Loucy (cell line): Measurements from ENCODE around the gene KRTAP4-11.
"Not testable (repeated sequence)": the region's sequence is repeated elsewhere in the genome, so short reads cannot be mapped to it uniquely, and the experiment has no call there.

ENCODE experiments used
- EZH2phosphoT487 ChIP-seq: fragments of 200-600 bp; IDR thresholded peaks from 2 replicates; pipeline ENCODE4 v1.6.1; 2018; ENCODE audit warnings: antibody characterized with exemption, mild to moderate bottlenecking, moderate library complexity, borderline replicate concordance
- TF ChIP-seq, protein P1 (sequence below): fragments of 200-600 bp; sonication (generic); conservative IDR thresholded peaks from 2 replicates; pipeline ENCODE4 v1.5.1; 2014; ENCODE audit warnings: mild to moderate bottlenecking, antibody characterized with exemption, low read length

DNA sequence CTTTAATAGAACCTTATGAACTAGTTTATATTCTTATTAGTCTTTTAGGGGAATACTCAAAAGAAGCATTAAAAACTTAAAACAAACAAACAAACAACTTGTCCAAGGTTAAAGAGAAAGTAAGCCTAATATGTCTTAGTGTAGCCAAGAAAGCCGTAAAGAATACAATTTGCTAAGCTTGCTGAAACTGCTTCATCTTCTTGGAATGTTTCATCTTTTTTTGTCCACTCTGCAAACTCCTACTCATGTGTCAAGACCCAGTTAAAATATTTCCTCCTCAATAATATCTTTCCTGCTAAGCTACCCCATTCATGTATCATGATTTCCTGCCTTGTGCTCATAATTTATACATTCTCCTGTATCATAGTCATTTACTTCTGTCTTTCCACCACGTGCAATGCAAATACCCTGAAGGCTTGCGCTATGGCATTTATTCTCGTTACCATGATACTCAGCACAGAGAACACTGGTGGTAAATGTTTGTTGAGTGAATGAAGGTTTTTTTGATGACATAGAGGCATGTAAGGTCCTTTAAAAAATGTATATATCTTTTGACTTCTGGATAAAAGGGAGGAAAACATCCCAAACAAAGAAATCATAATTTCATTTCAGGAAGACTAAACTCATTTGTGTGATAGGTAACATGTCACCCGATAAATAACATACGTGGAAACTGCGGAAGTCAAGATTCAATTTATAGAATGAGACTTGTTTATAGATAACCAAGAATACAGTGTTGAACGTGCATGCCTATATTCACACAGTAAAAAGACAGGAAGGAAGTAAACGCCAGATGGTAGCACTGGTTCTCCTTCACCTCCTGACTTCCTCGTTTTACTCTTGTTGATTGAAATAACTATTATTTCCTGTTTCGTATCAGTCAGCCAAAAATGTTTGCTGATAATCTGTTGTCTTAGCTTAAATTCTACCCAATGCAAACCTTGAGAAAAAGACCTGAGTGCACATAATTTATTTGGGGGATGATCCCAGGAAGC lies 1.8 kb upstream of the KRTAP4-11 start:
- TF ChIP-seq, protein P1, sequence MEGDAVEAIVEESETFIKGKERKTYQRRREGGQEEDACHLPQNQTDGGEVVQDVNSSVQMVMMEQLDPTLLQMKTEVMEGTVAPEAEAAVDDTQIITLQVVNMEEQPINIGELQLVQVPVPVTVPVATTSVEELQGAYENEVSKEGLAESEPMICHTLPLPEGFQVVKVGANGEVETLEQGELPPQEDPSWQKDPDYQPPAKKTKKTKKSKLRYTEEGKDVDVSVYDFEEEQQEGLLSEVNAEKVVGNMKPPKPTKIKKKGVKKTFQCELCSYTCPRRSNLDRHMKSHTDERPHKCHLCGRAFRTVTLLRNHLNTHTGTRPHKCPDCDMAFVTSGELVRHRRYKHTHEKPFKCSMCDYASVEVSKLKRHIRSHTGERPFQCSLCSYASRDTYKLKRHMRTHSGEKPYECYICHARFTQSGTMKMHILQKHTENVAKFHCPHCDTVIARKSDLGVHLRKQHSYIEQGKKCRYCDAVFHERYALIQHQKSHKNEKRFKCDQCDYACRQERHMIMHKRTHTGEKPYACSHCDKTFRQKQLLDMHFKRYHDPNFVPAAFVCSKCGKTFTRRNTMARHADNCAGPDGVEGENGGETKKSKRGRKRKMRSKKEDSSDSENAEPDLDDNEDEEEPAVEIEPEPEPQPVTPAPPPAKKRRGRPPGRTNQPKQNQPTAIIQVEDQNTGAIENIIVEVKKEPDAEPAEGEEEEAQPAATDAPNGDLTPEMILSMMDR: not testable (repeated sequence)
- not testable (repeated sequence) for TF ChIP-seq EZH2phosphoT487
